ENCODE data around the gene SF3B4.
"Not testable (repeated sequence)": the region's sequence is repeated elsewhere in the genome, so short reads cannot be mapped to it uniquely, and the experiment has no call there.

Gene SF3B4

GRCh38 chr1:149887456-149888246 is 40.0 kb downstream of the SF3B4 start:
- peak; percentile 85 for DNase-seq (ENCODE audit: low spot score)

- not testable (repeated sequence) for DNase-seq (ENCODE audit: low spot score)
Measured at GRCh38 chr1:149887196-149887455, 40.5 kb downstream of the SF3B4 start.

GRCh38 chr1:149886396-149887195 is 41.0 kb downstream of the SF3B4 start:
- peak; percentile 91 for DNase-seq (ENCODE audit: low spot score)

- DNase-seq (ENCODE audit: low spot score), result not testable (repeated sequence)
Measured at GRCh38 chr1:149886121-149886395, 41.5 kb downstream of the SF3B4 start.

GRCh38 chr1:149885339-149886120 is 42.1 kb downstream of the SF3B4 start:
- peak; percentile 88 for DNase-seq (ENCODE audit: low spot score)

- DNase-seq (ENCODE audit: low spot score), result peak; percentile 10
Measured at GRCh38 chr1:149884433-149885338, 42.9 kb downstream of the SF3B4 start.

GRCh38 chr1:149883598-149884247 is 43.9 kb downstream of the SF3B4 start:
- no peak for DNase-seq (ENCODE audit: low spot score)

- DNase-seq (ENCODE audit: low spot score), result no peak
Measured at GRCh38 chr1:149881876-149882275, 45.7 kb downstream of the SF3B4 start.

- no peak for DNase-seq (ENCODE audit: low spot score)
Measured at GRCh38 chr1:149879556-149879955, 48.0 kb downstream of the SF3B4 start.

GRCh38 chr1:149877211-149877946 is 50.2 kb downstream of the SF3B4 start:
- no peak for DNase-seq (ENCODE audit: low spot score)
